ENCODE data around the gene CANT1. TPM values are rescaled to one million over a fixed set of nuclear protein-coding genes. Genes with fewer than 3 reads are reported as not detected.

CANT1 gene
- total and polyA plus RNA-seq, 2 donors from 2014 or later = 23.0 to 56.6 TPM

GRCh38 chr17:79000396-79001189 is 9.0 kb downstream of the CANT1 start:
- Histone ChIP-seq H3K27ac (ENCODE audit: low read depth in 2 of 2, low read length in 2 of 2) (no peak overlapping the region), H3K4me1 (ENCODE audit: control insufficient read depth in 2 of 3, insufficient read depth in 2 of 3, low read depth in 1 of 3, low read length in 3 of 3) (peaks cover 0 to 14% (median 4%) of the 10 kb centered on the region in 3 donors), H3K4me3 (ENCODE audit: low read length in 3 of 3) (no peak overlapping the region), H3K9ac (ENCODE audit: low read length in 3 of 3) (no peak overlapping the region), H3K36me3 (ENCODE audit: control insufficient read depth in 2 of 3, insufficient read depth in 3 of 3, low read length in 3 of 3) (peaks cover 0 to 7% (median 6%) of the 10 kb centered on the region in 3 donors), H3K27me3 (ENCODE audit: control insufficient read depth, insufficient read depth, low read length) (no peaks in the 10 kb centered on the region), H3K9me3 (ENCODE audit: control insufficient read depth in 2 of 3, insufficient read depth in 1 of 3, low read length in 3 of 3) (no peaks in the 10 kb centered on the region)
- FAIRE-seq (no peak), DNase-seq (peak in 1 of 5 donors; percentile 59)
- intact Hi-C loops (cut with DNase I) = no loop called here
- TF ChIP-seq, protein P1, sequence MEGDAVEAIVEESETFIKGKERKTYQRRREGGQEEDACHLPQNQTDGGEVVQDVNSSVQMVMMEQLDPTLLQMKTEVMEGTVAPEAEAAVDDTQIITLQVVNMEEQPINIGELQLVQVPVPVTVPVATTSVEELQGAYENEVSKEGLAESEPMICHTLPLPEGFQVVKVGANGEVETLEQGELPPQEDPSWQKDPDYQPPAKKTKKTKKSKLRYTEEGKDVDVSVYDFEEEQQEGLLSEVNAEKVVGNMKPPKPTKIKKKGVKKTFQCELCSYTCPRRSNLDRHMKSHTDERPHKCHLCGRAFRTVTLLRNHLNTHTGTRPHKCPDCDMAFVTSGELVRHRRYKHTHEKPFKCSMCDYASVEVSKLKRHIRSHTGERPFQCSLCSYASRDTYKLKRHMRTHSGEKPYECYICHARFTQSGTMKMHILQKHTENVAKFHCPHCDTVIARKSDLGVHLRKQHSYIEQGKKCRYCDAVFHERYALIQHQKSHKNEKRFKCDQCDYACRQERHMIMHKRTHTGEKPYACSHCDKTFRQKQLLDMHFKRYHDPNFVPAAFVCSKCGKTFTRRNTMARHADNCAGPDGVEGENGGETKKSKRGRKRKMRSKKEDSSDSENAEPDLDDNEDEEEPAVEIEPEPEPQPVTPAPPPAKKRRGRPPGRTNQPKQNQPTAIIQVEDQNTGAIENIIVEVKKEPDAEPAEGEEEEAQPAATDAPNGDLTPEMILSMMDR (IDR thresholded peaks at IDR 0.05; ENCODE audit: borderline replicate concordance, extremely low read depth, insufficient read depth) = no peak

GRCh38 chr17:78999947-79000395 is 9.6 kb downstream of the CANT1 start:
- H3K9ac ChIP-seq (ENCODE audit: low read length in 3 of 3) = no peak overlapping the region
- FAIRE-seq = no peak
- no peaks in the 10 kb centered on the region for H3K27me3 ChIP-seq (ENCODE audit: control insufficient read depth, insufficient read depth, low read length)
- H3K36me3 ChIP-seq (ENCODE audit: control insufficient read depth in 2 of 3, insufficient read depth in 3 of 3, low read length in 3 of 3) = peaks cover 0 to 7% (median 6%) of the 10 kb centered on the region in 3 donors
- H3K4me3 ChIP-seq (ENCODE audit: low read length in 3 of 3) = no peak overlapping the region
- TF ChIP-seq, protein P1 (IDR thresholded peaks at IDR 0.05; ENCODE audit: borderline replicate concordance, extremely low read depth, insufficient read depth) = no peak
- peaks cover 0 to 8% (median 0%) of the 10 kb centered on the region in 3 donors for H3K4me1 ChIP-seq (ENCODE audit: control insufficient read depth in 2 of 3, insufficient read depth in 2 of 3, low read depth in 1 of 3, low read length in 3 of 3)
- H3K9me3 ChIP-seq (ENCODE audit: control insufficient read depth in 2 of 3, insufficient read depth in 1 of 3, low read length in 3 of 3) = no peaks in the 10 kb centered on the region
- intact Hi-C loops (cut with DNase I) = no loop called here
- no peak overlapping the region for H3K27ac ChIP-seq (ENCODE audit: low read depth in 2 of 2, low read length in 2 of 2)
- DNase-seq = peak in 1 of 5 donors; percentile 17

- Histone ChIP-seq H3K4me3 (ENCODE audit: low read length in 3 of 3) (no peak overlapping the region), H3K4me1 (ENCODE audit: control insufficient read depth in 2 of 3, insufficient read depth in 2 of 3, low read depth in 1 of 3, low read length in 3 of 3) (peaks cover 0 to 8% (median 0%) of the 10 kb centered on the region in 3 donors), H3K27me3 (ENCODE audit: control insufficient read depth, insufficient read depth, low read length) (no peaks in the 10 kb centered on the region), H3K36me3 (ENCODE audit: control insufficient read depth in 2 of 3, insufficient read depth in 3 of 3, low read length in 3 of 3) (peaks cover 0 to 7% (median 6%) of the 10 kb centered on the region in 3 donors), H3K9me3 (ENCODE audit: control insufficient read depth in 2 of 3, insufficient read depth in 1 of 3, low read length in 3 of 3) (no peaks in the 10 kb centered on the region), H3K27ac (ENCODE audit: low read depth in 2 of 2, low read length in 2 of 2) (no peak overlapping the region), H3K9ac (ENCODE audit: low read length in 3 of 3) (no peak overlapping the region)
- intact Hi-C loops (cut with DNase I) = no loop called here
- peak in 1 of 5 donors; percentile 61 for DNase-seq
- FAIRE-seq = no peak
- TF ChIP-seq, protein P1 (IDR thresholded peaks at IDR 0.05; ENCODE audit: borderline replicate concordance, extremely low read depth, insufficient read depth) = no peak
Measured at GRCh38 chr17:78999056-78999768, 10.4 kb downstream of the CANT1 start.
